DMS53 treated with DMSO at 0.1 percent for 48 hours (cell line): Measurements from ENCODE around the gene RPS15A.

Source experiments
- DNase-seq: peaks from one replicate; lab custom pipeline; 2025; ENCODE audit not compliant: unreplicated experiment; lab: John Stamatoyannopoulos, UW

Gene RPS15A

DNA sequence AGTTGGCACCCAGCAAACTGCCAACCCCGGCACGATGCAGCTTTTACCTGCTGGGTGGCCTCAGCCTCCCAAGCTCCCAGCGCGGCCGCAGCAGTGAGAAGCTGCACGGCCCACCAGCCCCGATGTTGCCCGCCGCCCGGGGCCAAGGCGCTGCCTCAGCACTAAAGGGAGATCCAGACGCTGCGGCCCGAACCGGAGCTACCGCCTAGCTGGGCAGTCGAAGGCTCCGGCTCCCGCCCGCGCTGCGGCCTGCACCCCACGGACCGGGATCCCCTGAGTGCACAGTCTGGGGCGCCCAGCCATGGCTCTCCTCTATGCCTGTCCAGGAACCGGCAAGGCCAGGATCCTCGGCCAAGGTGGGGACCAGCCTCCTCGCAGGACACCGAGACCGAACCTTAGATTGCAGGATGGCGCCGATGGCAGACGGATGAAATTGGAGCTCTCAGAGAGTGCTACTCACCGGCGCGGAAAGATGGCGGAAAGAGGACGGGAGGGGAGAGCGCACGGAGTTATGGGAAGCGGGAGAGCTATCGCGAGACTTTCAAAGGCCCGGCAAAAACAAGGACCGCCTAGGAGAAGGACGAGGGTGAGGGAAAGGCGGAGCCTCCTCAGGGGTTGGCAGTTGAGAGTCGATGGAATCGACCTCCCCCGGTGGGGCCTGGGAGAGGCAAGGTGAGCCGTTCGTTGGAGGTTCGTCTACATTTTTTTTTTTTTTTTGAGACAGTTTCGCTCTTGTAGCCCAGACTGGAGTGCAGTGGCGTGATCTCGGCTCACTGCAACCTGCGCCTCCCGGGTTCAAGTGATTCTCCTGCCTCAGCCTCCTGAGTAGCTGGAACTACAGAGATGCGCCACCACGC lies at the start of gene RPS15A:
TSS of gene RPS15A (minus strand) at position 485 of the 857 bp plus-strand sequence. CDS start 1,221 bp downstream, outside the sequence.
- DNase-seq = peak; percentile 88

DNA sequence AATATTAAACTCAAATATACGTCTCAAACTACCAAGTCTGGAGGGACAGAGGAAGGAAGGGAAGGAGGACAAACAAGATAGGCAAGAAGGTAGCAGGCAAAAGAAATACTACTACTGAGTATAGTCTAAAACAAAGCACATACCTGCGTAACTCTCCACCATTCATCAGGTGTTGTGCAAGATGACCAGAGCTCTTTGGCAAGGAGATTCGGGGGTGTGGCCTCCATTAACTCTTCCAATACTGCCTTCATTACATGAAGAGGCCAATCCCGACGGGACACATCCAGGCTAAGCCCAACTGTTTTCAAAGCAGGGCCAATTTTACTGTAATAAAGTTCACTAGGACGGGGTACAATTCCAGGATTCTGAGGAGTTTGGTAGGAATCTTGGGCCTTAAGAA lies 49.4 kb upstream of the RPS15A start:
- no peak for DNase-seq

DNA sequence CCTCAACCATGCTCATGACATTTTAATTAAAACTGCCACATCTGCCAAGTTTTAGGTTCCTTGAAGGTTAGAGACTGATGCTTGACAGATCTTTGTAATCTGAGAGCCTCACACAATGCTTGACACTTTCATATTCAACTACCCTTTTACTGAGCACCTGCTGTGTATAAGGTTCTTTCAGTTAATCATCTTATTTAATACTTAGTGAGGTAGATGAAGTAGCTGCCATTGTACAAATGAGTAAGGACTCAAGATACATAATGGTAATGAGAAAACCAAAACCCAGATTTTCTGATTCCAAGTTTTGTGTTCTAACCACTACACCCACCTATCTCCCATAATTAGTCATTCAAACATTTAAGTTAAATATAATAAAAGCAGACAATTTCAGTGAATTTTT lies 46.6 kb upstream of the RPS15A start:
- no peak for DNase-seq

DNA sequence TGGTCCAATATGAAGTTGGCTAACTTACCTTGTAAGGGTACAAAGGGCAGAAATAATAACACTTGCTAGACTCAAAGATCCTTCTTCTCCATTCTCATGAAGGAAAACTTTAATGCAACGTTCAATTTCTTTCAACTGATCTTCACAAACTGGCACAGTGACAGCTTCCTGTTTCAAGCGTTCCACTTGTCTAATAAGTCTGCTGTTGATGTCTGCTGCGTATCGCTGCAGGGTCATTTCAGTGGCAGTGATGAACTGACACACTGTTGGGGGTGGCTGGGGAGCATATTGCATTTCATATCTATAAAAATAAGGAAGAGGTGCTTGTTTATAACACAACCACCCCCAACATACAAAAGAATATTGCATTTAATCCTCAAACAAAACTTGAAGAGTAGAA lies 44.7 kb upstream of the RPS15A start:
- DNase-seq = no peak

DNA sequence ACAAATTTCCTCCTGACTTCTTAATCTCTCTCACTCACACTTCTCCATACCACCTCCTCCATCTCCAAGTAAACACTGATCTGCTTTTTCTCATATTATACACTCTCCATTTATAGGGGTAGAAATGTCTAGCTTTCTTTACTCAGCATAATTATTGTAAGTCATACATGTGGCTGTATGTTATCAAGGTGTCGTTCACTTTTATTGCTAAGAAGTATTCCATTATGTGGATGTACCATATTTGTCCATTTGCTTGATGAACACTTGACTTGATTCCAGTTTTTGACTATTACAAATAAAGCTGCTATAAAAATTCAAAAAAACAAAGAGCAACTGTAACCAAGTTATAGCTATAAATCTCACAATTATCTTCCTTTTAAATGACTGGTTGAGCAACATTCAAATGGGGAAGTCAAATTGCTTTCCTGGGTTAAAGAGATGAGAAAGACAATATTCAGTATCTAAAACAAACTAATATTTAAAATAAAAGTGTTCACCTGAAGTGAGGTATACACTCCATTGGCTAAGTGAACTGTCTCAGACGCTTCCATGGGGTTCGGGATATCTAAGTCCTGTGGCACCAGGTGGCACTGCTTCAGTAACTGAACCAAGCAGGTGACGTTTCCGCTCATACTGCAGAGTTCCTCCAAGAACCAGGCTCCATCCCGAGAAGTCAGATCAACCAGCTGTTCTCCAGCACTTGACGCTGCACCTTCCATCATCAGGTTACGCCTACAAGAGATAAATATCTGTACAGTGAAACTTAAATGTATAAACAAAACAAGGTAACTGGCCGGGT lies 43.8 kb upstream of the RPS15A start:
- no peak for DNase-seq

DNA sequence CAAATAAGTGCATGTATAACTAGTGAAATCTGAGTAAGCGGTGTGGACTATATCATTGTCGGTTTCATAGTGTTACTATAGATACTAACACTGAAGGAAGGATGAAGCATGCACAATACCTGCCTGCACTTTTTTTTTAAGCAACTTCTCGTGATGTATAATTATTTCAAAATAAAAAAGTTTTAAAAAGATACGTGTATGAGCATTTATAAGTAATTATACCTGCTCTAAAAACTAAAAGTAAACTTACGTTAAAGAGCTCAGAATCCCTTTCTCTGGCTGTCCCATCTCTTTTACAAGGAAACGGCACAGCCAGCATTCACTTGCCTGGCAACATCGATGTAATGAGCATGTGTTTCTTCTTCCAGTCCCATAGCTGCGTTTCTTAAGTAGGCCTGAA lies 42.5 kb upstream of the RPS15A start:
- no peak for DNase-seq

DNA sequence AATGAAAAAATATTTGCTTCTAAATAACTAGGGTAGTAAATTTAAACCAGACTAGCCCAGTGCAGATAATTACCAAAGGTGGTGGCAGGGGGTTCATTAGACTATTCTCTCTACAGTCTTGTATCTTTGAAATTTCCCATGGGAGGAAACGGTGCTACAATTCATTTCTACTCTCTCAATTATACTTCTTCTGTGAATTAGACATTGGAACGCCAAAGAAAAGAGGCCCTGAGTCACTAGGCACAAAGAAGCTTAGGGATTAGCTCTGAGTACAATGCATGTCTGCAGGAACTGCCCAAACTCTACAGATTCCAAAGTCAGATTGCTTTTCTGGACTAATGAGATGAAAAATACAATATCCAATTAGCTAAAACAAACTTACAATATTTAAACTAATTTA lies 41.9 kb upstream of the RPS15A start:
- DNase-seq = no peak

DNA sequence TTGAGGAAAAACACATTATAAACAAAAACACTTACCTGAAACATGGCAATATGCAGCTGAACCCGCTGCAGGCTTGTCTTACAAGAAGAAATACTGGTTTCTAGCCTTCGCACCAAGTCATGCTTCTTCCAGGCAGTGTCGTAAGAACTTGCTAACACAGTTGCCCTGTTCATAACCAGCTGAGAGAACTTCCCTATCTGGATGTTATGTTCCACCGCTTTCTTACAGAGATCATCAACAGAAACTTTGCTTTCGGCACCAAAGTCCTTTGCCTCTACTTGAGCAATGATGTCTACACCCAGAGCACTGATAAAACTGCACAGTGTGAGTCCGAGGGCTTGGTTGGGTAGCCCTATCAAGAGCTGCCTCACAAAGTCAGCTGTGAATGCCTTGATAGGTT lies 39.1 kb upstream of the RPS15A start:
- DNase-seq = no peak

DNA sequence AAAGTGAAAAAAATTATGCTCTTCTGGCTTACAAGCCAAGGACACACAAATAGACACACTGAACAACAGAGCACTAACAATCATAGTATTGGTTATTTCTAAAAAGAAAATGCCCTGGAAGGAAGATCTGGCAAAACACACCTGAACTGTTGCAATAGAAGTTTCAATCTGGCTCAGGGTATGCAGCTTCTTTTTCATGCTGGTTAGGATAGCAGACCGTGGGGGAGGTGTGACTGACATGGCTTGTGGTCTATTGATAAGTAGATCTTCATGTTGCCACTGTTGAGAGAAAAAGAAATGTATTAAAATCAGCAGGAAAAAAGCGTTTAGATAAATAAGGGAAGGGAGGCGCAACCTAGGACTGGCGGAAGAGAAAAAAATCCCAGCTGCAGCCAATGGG lies 37.8 kb upstream of the RPS15A start:
- no peak for DNase-seq

DNA sequence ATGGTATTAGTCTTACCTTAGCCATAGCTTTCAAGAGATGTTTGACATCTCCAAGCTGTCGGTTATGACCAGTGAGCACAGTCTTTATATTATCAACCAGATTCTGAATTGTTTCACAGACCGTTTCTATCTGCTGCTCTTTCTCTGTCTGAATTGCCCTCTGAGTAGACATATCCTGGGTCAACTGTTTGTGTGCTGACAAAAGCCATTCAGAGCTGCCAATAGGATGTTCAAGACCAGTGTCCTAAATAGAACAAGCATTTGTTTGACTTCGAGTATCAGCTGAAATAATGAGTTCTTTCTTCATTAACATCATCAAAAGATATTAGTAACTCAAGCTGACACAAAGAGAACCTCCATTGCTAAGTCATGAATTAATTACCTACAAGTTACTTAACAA lies 26.2 kb upstream of the RPS15A start:
- no peak for DNase-seq

DNA sequence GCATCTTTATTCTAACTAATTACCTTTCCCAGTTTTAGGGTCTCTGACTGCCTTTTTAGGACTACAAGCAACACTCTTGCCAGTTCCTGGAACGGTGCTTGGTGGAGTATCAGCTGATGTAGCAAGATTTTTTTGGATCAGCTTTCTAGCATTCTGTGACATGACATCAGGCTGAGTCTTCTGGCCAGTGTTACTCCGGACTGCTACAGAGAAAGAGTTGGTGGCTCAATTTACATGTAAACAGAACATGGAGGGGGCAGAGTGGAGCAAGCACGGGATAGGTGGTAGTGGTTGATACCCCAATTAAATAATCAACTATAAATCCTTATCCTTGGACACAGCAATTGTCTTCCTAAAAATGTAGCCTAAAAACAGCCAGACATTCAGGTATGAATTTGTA lies 21.8 kb upstream of the RPS15A start:
- DNase-seq = no peak

DNA sequence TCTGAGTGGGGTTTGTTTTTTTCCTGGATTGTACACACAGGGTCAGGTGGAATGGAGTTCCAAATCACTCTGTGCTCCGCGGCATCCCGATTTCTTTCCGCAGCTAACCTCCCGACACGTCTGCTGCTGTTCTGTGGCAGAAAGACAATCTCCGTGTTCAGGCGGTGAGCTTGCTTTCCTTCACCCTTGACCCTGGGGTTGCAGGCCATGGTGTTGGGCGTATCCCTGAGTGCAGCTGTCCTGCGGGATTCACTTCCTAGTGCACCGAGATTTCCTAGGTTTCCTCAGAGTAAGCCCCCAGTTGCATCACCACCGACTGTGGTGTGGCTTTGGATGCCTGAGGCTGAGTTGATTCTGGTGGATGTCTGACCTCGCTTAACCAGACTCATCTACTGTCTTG lies 19.0 kb upstream of the RPS15A start:
- no peak for DNase-seq

DNA sequence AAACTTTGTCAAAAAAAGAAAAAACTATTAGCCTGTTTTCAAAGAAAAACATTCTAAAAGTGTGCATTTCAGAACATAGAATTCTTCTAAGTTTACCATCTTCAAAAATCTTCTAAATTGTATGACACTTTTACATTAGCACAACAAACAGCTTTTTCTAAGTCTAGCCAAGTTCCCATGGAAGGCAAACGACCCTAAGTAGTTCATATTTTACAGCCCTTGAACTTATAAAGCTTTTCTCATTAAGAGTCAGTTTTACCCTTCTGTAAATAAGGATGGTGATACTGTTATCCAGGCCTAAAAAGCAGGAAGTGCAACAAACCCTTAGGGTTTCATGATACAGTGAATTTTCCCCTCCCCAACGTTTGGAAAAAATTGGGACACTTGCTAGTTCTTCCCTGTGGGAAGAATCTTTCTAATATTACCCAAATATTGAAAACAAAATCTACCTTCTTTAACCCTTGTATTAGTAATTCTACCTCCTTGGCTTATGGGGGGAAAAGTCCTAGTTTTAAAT lies 15.2 kb upstream of the RPS15A start:
- DNase-seq = no peak

DNA sequence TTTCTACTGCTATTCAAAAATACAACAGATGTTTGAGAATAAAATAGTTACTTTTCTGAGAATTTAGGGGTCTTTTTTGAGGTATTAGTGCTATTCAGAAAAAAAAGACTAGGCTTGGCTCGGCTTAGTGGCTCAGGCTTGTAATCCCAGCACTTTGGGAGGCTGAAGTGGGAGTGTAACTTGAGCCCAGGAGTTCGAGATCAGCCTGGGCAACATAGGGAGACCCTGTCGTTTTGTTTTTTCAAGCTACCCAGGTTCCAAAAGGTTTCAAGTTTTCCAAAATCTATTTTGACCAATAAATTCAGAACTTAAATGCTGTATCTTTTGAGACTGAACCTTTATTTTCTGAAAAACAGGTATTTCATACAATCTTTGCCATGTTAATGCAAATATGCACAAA lies 14.4 kb upstream of the RPS15A start:
- no peak for DNase-seq

DNA sequence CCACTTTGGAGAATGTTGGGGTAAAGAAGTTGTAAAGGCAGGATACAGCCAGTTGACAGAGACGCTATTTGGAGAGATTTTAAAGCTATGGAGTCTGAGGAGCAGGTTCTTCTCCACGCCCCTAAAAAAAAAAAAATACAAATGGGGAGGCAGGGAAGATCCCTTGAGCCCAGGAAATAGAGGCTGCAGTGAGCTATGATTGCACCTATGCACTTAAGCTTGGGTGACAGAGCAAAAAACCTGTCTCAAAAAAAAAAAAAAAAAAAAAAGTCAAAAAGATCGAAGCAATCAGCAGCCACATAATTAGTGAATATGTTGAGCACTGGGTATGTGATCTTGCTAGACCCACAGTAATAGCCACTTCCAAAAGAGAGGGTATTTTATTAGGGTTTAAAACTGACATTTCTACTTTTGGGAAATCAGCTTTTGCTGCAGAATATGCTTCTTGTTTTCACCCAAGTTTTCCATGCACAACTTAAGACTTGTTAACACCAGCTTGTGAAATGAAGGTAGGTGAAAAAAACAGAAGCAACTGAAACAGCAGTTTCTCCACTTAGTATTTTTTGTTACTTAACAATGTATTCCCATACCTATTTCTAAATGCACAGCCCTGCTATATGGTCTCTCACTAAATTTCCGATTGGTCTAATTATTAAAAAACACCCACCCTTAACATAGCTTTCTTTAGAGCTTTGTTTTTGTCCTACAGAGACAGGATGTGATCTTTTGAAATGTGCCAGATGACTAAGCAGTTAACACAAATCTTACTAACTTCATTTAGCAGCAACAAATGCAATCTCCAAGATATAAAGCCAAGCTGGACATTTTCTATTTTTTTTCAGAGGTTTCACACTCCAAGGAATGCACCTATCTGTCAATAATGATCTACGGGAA lies 13.7 kb upstream of the RPS15A start:
- DNase-seq = no peak

DNA sequence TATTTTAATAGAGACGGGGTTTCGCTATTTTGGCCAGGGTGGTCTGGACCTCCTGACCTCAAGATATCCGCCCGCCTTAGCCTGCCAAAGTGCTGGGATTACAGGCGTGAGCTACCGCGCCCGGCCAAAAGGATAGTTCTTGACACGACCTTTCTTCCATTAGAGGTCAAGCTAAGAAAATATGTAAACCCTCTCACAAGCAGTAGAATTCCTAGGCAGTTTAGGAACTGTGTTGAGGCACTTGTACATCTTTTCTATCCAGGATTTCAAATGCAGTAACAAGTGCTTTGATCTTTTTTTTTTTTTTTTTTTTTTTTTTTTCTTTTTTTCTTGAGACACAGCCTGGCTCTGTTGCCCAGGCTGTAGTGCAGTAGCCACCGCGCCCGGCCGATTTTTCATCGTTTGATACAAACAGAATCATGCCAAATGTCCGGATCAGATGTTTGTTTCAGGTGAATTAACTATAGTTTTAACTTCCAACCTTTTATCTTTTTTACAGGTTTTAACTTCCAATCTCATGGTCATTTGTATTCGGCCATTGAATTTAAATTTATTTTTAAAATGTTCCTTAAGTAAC lies 12.7 kb upstream of the RPS15A start:
- no peak for DNase-seq

DNA sequence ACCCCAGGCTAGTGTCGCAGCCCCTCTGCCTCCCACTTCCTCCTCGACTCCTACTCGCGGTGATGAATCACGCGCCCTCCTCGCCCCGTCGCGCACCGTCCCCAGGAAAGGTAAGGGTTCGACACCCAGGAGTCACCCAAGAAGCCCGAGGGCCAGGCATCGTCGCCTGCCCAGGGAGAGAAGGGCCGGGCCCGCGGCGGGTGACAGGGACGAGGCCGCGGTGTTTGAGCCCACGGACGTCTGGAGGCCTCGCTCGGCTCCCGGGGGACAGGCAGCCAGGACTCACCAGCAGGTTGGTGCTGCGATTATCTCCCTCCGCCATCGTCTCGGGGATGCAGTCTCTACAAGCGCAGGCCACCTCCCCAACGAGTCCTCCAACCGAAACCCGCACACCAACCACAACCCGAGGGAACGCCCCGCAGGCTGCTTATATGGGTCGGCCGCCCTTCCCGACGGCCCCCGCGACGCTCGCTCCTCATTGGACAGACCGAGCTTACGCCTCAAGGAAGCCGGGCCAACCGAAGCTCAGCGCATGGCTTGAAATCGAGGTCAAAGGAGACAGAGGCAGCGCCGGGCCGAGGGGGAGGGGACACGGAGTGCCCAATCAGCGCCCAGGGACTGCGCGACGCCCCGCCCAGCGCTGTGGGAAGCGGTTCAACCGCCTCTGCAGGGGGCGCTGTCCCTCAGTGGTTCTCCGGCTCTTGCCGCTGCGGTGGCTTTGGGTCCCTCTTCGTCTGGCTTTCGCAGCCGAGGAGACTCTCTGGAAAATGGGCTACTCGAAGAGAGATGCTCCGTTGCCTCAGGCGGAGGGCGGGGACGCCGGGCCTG lies 11.2 kb upstream of the RPS15A start, which contains the start of gene ARL6IP1:
TSS of gene ARL6IP1 (minus strand) at position 405 of the 828 bp plus-strand sequence. CDS start at position 322, 83 bp downstream.
- DNase-seq = peak; percentile 93

DNA sequence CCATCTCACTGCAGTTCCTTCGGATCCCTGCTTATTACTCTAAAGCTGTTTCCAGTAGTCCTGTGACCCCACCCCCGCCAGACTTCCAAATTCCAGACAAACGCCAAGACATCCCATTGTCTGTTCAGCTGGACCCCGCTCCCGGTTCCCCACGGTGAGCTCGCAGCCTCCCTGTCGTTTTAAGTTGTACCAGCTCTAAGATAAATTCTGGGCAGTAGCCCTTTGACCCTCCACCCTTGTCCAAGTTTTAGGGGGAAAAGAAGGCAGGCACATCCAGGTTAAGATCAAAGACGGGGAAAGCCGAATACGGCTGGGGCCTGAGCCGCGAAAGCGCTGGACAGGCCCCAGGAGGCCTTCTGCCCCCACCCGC lies 10.6 kb upstream of the RPS15A start:
- no peak for DNase-seq

DNA sequence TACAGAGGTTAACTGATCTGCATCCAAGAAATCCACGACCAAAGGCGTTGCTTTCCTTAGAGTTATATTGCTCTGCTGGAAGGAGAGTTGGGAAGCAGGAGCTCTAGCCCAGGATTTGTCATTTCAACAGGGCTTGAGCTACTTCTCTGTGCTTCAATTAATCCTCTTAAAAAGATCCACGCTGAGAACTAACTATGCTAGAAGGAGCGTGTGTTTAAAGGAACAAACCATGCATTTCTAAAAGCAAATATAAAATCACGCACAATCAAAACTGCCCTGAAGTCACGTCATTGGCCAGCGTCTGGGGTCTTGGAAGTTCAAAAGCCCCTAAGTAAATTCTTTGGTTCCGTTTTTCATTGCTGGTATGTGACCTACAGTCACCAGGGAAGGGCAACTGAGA lies 10.2 kb upstream of the RPS15A start:
- DNase-seq = no peak

DNA sequence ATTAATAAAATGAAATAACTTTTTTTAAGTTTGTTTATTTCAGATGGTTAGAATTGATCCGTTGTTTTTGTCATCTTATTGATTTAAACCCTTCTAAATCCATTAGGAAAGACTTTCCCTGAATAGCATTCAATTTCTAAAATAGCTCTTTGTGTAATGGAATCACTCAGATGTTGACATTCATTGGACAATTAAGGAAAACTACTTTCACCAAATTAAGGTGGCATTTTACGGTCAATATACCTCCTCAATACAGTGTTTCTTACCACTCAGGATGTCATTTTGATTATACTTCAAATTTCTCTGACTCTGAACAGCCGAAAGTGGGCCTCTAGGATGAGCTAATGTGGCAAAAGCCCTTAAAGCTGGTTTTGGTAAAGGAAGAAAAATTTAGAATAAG lies 9.4 kb upstream of the RPS15A start:
- DNase-seq = no peak
